MM.1S (cell line): ENCODE measurements around the gene PTMS.

Experiments used
- CTCF ChIP-seq: fragments of 300-600 bp; sonication (generic); IDR thresholded peaks from 2 replicates; pipeline ENCODE4 v1.5.1; 2016; ENCODE audit warnings: antibody characterized with exemption, low read length, mixed read lengths
- EZH2 ChIP-seq: fragments of 300-600 bp; sonication (generic); optimal IDR thresholded peaks from 2 replicates; pipeline ENCODE3; 2017; ENCODE audit warnings: low read depth, mild to moderate bottlenecking, antibody characterized with exemption, low read length, mixed read lengths

GRCh38 chr12:6796576-6796975, 30.4 kb downstream of the PTMS start:
- TF ChIP-seq CTCF (no peak), EZH2 (no peak)
